ENCODE data around the gene CHN2.

Gene CHN2

GRCh38 chr7:29359482-29360093, 165.0 kb downstream of the CHN2 start:
- no peak for TF ChIP-seq FOXP2 (optimal IDR thresholded peaks at IDR 0.05; ENCODE audit: borderline replicate concordance, extremely low read depth, extremely low read length, insufficient read depth)
- no peak for TF ChIP-seq SIN3A (IDR thresholded peaks at IDR 0.05; ENCODE audit: borderline replicate concordance, insufficient read depth, low read length)
- no peak for TF ChIP-seq POLR2AphosphoS5 (IDR thresholded peaks at IDR 0.05; ENCODE audit: low read depth, low read length)
- no peak for TF ChIP-seq TAF1 (IDR thresholded peaks at IDR 0.05; ENCODE audit: borderline replicate concordance, insufficient read depth, low read length)
- TF ChIP-seq, protein P1, sequence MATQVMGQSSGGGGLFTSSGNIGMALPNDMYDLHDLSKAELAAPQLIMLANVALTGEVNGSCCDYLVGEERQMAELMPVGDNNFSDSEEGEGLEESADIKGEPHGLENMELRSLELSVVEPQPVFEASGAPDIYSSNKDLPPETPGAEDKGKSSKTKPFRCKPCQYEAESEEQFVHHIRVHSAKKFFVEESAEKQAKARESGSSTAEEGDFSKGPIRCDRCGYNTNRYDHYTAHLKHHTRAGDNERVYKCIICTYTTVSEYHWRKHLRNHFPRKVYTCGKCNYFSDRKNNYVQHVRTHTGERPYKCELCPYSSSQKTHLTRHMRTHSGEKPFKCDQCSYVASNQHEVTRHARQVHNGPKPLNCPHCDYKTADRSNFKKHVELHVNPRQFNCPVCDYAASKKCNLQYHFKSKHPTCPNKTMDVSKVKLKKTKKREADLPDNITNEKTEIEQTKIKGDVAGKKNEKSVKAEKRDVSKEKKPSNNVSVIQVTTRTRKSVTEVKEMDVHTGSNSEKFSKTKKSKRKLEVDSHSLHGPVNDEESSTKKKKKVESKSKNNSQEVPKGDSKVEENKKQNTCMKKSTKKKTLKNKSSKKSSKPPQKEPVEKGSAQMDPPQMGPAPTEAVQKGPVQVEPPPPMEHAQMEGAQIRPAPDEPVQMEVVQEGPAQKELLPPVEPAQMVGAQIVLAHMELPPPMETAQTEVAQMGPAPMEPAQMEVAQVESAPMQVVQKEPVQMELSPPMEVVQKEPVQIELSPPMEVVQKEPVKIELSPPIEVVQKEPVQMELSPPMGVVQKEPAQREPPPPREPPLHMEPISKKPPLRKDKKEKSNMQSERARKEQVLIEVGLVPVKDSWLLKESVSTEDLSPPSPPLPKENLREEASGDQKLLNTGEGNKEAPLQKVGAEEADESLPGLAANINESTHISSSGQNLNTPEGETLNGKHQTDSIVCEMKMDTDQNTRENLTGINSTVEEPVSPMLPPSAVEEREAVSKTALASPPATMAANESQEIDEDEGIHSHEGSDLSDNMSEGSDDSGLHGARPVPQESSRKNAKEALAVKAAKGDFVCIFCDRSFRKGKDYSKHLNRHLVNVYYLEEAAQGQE (IDR thresholded peaks at IDR 0.05; ENCODE audit: insufficient read depth in 1 of 2, low read depth in 2 of 2, low read length in 2 of 2): no peak

DNA sequence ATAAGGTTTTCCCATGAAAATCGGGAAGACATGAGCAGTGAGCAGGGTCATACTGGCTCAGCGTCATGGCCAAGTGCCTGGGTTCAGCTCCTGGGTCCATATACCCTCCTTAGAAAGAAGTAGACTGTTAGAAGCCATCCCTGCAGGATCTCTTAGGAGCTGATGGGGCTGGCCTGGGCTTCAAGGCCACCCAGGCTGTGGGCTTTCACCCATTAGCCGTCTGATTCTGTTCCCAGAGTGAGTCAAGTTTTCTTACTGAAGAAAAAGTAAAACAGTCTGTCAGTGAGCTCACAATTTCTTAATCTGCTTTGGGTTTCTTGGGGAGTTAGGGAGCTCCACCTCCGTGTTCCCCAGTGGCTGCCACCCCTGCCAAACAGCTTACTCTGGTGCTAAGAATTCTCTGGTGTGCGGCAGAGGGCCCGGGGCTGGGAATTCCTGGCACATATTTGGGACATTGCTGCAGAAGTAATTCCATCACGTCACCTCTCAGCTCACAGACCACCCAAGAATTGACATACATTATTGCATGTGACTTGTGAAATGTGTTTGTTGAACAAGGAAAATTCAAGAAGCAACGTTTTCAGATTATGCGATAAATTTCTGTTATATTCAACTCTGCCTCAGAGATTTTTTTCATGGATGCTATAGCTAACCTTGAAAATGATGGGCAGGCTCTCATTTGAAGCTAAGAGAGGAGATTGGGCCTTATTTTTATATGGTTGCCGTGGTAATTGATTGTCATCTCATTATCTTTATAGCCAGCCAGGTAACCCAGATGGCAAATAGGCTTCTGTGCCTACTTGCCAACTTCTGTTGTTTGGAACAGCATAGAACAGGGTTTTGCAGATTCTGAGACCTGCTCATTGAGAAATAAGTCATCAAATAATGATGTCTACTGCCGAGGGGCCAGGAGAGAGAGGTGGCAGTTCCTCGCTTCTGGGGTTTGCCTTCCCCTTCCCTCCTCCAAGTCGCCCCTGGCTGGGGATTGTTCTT, 166.4 kb downstream of the CHN2 start:
- TF ChIP-seq TAF1 (IDR thresholded peaks at IDR 0.05; ENCODE audit: borderline replicate concordance, insufficient read depth, low read length): no peak

- TF ChIP-seq TAF1 (IDR thresholded peaks at IDR 0.05; ENCODE audit: borderline replicate concordance, insufficient read depth, low read length) (no peak), POLR2AphosphoS5 (IDR thresholded peaks at IDR 0.05; ENCODE audit: low read depth, low read length) (no peak), FOXP2 (optimal IDR thresholded peaks at IDR 0.05; ENCODE audit: borderline replicate concordance, extremely low read depth, extremely low read length, insufficient read depth) (no peak), SIN3A (IDR thresholded peaks at IDR 0.05; ENCODE audit: borderline replicate concordance, insufficient read depth, low read length) (no peak)
- TF ChIP-seq, protein P1 (IDR thresholded peaks at IDR 0.05; ENCODE audit: insufficient read depth in 1 of 2, low read depth in 2 of 2, low read length in 2 of 2): no peak
These were observed 167.8 kb downstream of the CHN2 start for GRCh38 chr7:29362380-29362779.

- TF ChIP-seq, protein P1 (IDR thresholded peaks at IDR 0.05; ENCODE audit: insufficient read depth in 1 of 2, low read depth in 2 of 2, low read length in 2 of 2): no peak
- TF ChIP-seq FOXP2 (optimal IDR thresholded peaks at IDR 0.05; ENCODE audit: borderline replicate concordance, extremely low read depth, extremely low read length, insufficient read depth) (no peak), SIN3A (IDR thresholded peaks at IDR 0.05; ENCODE audit: borderline replicate concordance, insufficient read depth, low read length) (no peak), TAF1 (IDR thresholded peaks at IDR 0.05; ENCODE audit: borderline replicate concordance, insufficient read depth, low read length) (no peak), POLR2AphosphoS5 (IDR thresholded peaks at IDR 0.05; ENCODE audit: low read depth, low read length) (no peak)
These were observed 169.3 kb downstream of the CHN2 start for GRCh38 chr7:29363636-29364425.

DNA sequence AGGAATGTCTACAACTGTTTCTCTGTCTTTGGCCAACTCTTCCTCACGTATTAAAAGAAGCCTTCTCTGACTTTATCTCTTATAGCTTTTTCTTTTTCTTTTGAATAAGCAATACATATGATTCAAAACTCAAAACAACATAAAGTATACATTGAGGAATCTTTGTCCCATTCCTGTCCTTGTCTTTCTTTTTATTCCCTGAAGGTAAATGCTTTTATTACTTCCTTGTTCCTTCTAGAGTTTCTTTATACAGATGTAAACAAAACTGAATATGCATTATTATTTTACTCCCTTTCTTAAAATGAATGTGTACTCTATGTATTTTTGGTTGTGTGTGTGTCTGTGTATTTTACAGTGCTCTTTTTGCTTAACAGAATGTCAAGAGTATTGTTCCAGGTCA, 170.1 kb downstream of the CHN2 start:
- TF ChIP-seq FOXP2 (optimal IDR thresholded peaks at IDR 0.05; ENCODE audit: borderline replicate concordance, extremely low read depth, extremely low read length, insufficient read depth) (no peak), POLR2AphosphoS5 (IDR thresholded peaks at IDR 0.05; ENCODE audit: low read depth, low read length) (no peak), SIN3A (IDR thresholded peaks at IDR 0.05; ENCODE audit: borderline replicate concordance, insufficient read depth, low read length) (no peak), TAF1 (IDR thresholded peaks at IDR 0.05; ENCODE audit: borderline replicate concordance, insufficient read depth, low read length) (no peak)
- TF ChIP-seq, protein P1 (IDR thresholded peaks at IDR 0.05; ENCODE audit: insufficient read depth in 1 of 2, low read depth in 2 of 2, low read length in 2 of 2): no peak

Data from PFSK-1 (cell line).